CD4-positive, alpha-beta T cell (primary cell): ENCODE data around the gene MIPOL1. TPM values are rescaled to one million over a fixed set of nuclear protein-coding genes. Genes with fewer than 3 reads are reported as not detected.
"Not testable (repeated sequence)": the region's sequence is repeated elsewhere in the genome, so short reads cannot be mapped to it uniquely, and the experiment has no call there.

Experiments
- ATAC-seq: fragments of 200-7000 bp; cut with Tn5 transposase; one replicate; pipeline ENCODE4 v1.10.0; 2022; ENCODE audit warnings: mild to moderate bottlenecking; ENCODE audit not compliant: poor library complexity
- CTCF ChIA-PET: fragments of 350-600 bp; sonication (Branson Sonifier 250); formaldehyde crosslinking; loops from one replicate; lab custom pipeline; 2021; ENCODE audit warnings: antibody characterized with exemption, inconsistent platforms; lab: Charles Lee
- POLR2A ChIA-PET: fragments of 350-600 bp; sonication (Branson Sonifier 250); formaldehyde crosslinking; loops from one replicate; lab custom pipeline; 2021; ENCODE audit warnings: antibody characterized with exemption, inconsistent platforms; lab: Charles Lee
- DNase-seq, 14 experiments: peaks; one replicate each; pipeline ENCODE4 v3.0.0-alpha.2; 2013 to 2020; ENCODE audit warnings: mixed read lengths in 2 of 14
- H3K27ac ChIP-seq, 2 donors: one replicate each; pipeline versions ENCODE4 v1.5.1 to v1.7.0; 2013; ENCODE audit warnings: low read length in 2 of 2, low read depth in 1 of 2, mild to moderate bottlenecking in 1 of 2
- H3K27me3 ChIP-seq, 2 experiments: 1 replicate in 1 of 2; 2 replicates in 1 of 2; pipeline versions ENCODE4 v1.6.1 to v1.7.0; 2013; ENCODE audit warnings: low read length in 2 of 2, control low read depth in 1 of 2, mild to moderate bottlenecking in 1 of 2, moderate library complexity in 1 of 2; ENCODE audit not compliant: insufficient read depth in 2 of 2, control insufficient read depth in 1 of 2
- H3K36me3 ChIP-seq: one replicate; pipeline ENCODE4 v1.6.1; 2013; ENCODE audit warnings: low read length, control low read depth; ENCODE audit not compliant: insufficient read depth
- H3K4me1 ChIP-seq: one replicate; pipeline ENCODE4 v1.6.1; 2013; ENCODE audit warnings: low read length, control low read depth; ENCODE audit not compliant: insufficient read depth
- H3K4me3 ChIP-seq: one replicate; pipeline ENCODE4 v1.5.1; 2013; ENCODE audit warnings: mild to moderate bottlenecking, low read length, moderate library complexity
- H3K9me3 ChIP-seq, 2 experiments: 1 replicate in 1 of 2; 2 replicates in 1 of 2; pipeline versions ENCODE4 v1.6.1 to v1.7.0; 2013; ENCODE audit warnings: low read length in 2 of 2, mild to moderate bottlenecking in 2 of 2, control low read depth in 1 of 2, moderate library complexity in 1 of 2; ENCODE audit not compliant: control insufficient read depth in 1 of 2, insufficient read depth in 1 of 2
- H3K27ac Mint-ChIP-seq: one replicate; pipeline ENCODE4 v1.8.0; 2020; ENCODE audit warnings: mixed read lengths
- H3K27me3 Mint-ChIP-seq: one replicate; pipeline ENCODE4 v1.8.0; 2021; ENCODE audit warnings: mixed read lengths
- H3K36me3 Mint-ChIP-seq: one replicate; pipeline ENCODE4 v1.8.0; 2021; ENCODE audit warnings: low read depth, mixed read lengths
- H3K4me1 Mint-ChIP-seq: one replicate; pipeline ENCODE4 v1.8.0; 2021; ENCODE audit warnings: low read depth, mixed read lengths
- H3K4me3 Mint-ChIP-seq: one replicate; pipeline ENCODE4 v1.8.0; 2020; ENCODE audit warnings: mild to moderate bottlenecking, mixed read lengths
- H3K9me3 Mint-ChIP-seq: one replicate; pipeline ENCODE4 v1.8.0; 2020; ENCODE audit warnings: mixed read lengths
- CTCF ChIP-seq: fragments of 200-600 bp; IDR thresholded peaks from one replicate; pipeline ENCODE4 v1.8.0; 2022; ENCODE audit warnings: antibody characterized with exemption, mild to moderate bottlenecking
- intact Hi-C, 2 experiments: fragments of 100-400 bp; cut with DNase I in 1 of 2; cut with micrococcal nuclease in 1 of 2; formaldehyde crosslinking; loops; one replicate each; pipeline versions ENCODE4 v1.15.1 to v1.9.0; 2023 to 2025; cut with DNase I, micrococcal nuclease
- total RNA-seq, 174 experiments: library from RNA in 2 of 174; stranded (reverse) in 2 of 174; gene quantifications; one replicate each; pipeline ENCODE4 v1.2.3 and lab custom pipeline; 2021 to 2026

Gene MIPOL1
- total RNA-seq, 2 experiments from 2014 or later, result 0.30 TPM; not detected in 1

- H3K36me3 ChIP-seq, result no peaks in the 10 kb centered on the region
- peaks cover 0 to 1% of the 10 kb centered on the region in 2 experiments for H3K9me3 ChIP-seq
- Mint-ChIP-seq H3K9me3 (no peaks in the 10 kb centered on the region), H3K27me3 (no peaks in the 10 kb centered on the region), H3K36me3 (no peaks in the 10 kb centered on the region), H3K4me3 (no peak overlapping the region), H3K27ac (no peak overlapping the region), H3K4me1 (no peaks in the 10 kb centered on the region)
- no peak for DNase-seq
- H3K4me1 ChIP-seq, result no peaks in the 10 kb centered on the region
- CTCF ChIA-PET, result no interaction called here
- H3K27me3 ChIP-seq, result no peaks in the 10 kb centered on the region
- H3K27ac ChIP-seq, result no peak overlapping the region
- POLR2A ChIA-PET, result no interaction called here
- intact Hi-C loops, result no loop called here
- TF ChIP-seq CTCF, result no peak
- no peak for ATAC-seq
- no peak overlapping the region for H3K4me3 ChIP-seq
Observed at GRCh38 chr14:37452323-37452722, 254.6 kb downstream of the MIPOL1 start.

DNA sequence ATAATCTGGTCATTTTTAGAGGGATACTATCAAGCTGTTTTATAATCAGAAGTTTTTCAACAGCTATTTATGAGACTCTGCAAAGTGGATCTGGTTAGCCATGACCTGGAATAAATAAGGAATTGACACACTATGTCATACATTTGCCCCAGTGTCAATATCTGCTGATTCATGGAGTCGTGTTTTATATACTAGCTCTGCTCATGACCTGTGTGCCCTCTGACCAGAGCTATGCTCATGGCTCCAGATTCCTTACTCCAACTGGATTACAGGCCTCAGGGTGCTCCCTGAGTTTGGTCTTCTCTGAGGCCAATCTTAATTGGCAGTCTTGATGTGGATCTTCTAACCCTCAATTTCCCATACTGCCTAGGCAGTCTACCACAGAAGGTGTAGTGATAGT lies 256.2 kb downstream of the MIPOL1 start:
- no peak for TF ChIP-seq CTCF
- H3K27ac Mint-ChIP-seq, result no peak overlapping the region
- no peak for ATAC-seq
- H3K4me1 Mint-ChIP-seq, result no peaks in the 10 kb centered on the region
- no peaks in the 10 kb centered on the region for H3K36me3 Mint-ChIP-seq
- intact Hi-C loops, result no loop called here
- Histone ChIP-seq H3K27ac (no peak overlapping the region), H3K4me3 (no peak overlapping the region), H3K27me3 (no peaks in the 10 kb centered on the region), H3K9me3 (no peaks in the 10 kb centered on the region), H3K4me1 (no peaks in the 10 kb centered on the region), H3K36me3 (no peaks in the 10 kb centered on the region)
- H3K4me3 Mint-ChIP-seq, result no peak overlapping the region
- CTCF ChIA-PET, result no interaction called here
- DNase-seq, result no peak
- no peaks in the 10 kb centered on the region for H3K9me3 Mint-ChIP-seq
- POLR2A ChIA-PET, result no interaction called here
- no peaks in the 10 kb centered on the region for H3K27me3 Mint-ChIP-seq

DNA sequence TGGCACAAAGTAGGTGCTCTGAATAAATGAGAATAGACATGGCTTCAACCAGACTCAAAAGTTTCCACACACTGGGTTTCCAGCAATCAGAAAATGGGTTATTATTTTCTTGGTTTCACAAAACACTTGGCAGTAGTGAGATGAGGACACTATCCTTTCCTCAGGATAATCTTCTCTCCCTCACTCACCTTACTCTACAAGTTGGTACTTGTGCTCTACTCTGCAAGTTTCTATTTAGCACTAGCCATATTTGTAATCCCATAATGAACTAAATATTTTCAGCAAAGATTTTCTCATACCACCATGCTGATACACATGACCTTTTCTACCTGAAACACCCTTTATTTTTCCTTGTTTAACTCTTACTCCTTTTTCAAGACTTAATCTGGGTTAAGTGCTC lies 259.6 kb downstream of the MIPOL1 start:
- Histone ChIP-seq H3K9me3 (peaks cover 0 to 10% of the 10 kb centered on the region in 2 experiments), H3K4me1 (no peaks in the 10 kb centered on the region), H3K4me3 (no peak overlapping the region), H3K27me3 (no peaks in the 10 kb centered on the region), H3K36me3 (no peaks in the 10 kb centered on the region), H3K27ac (no peak overlapping the region)
- Mint-ChIP-seq H3K9me3 (peaks cover 15% of the 10 kb centered on the region), H3K4me3 (no peak overlapping the region), H3K27ac (no peak overlapping the region), H3K36me3 (no peaks in the 10 kb centered on the region), H3K27me3 (no peaks in the 10 kb centered on the region), H3K4me1 (no peaks in the 10 kb centered on the region)
- CTCF ChIA-PET, result no interaction called here
- no peak for TF ChIP-seq CTCF
- DNase-seq (no peak), ATAC-seq (no peak)
- intact Hi-C loops, result no loop called here
- POLR2A ChIA-PET, result no interaction called here

GRCh38 chr14:37462426-37462825 lies 264.7 kb downstream of the MIPOL1 start:
- CTCF ChIA-PET, intact Hi-C loops, H3K27ac ChIP-seq, H3K4me1 Mint-ChIP-seq, H3K27me3 Mint-ChIP-seq, H3K4me3 ChIP-seq, H3K36me3 ChIP-seq, H3K4me3 Mint-ChIP-seq, DNase-seq, H3K36me3 Mint-ChIP-seq, H3K27me3 ChIP-seq, H3K27ac Mint-ChIP-seq, ATAC-seq, POLR2A ChIA-PET, H3K4me1 ChIP-seq: not testable (repeated sequence)
- H3K9me3 Mint-ChIP-seq, result peaks cover 26% of the 10 kb centered on the region
- peaks cover 0 to 10% of the 10 kb centered on the region in 2 experiments for H3K9me3 ChIP-seq
